HCT116 (cell line): Measurements from ENCODE around the gene ZNF451.

ENCODE experiments used
- SP1 ChIP-seq: IDR thresholded peaks from 2 replicates; pipeline ENCODE4 v1.6.1; 2012; ENCODE audit warnings: low read depth
- TCF7L2 ChIP-seq: IDR thresholded peaks from 2 replicates; pipeline ENCODE4 v1.7.0; 2011; ENCODE audit warnings: borderline replicate concordance, inconsistent platforms; ENCODE audit not compliant: insufficient read depth, insufficient read length; ENCODE audit errors: extremely low read depth
- TF ChIP-seq, protein P1 (sequence below), 3 experiments: fragments of 200-600 bp in 1 of 3; sonication (generic) in 1 of 3; IDR thresholded peaks in 2 of 3; conservative IDR thresholded peaks in 1 of 3; 2 replicates each; pipeline ENCODE4 v1.5.1; 2012 to 2017; ENCODE audit warnings: low read depth in 2 of 3, low read length in 2 of 3, antibody characterized with exemption in 1 of 3, borderline replicate concordance in 1 of 3, control low read depth in 1 of 3, mild to moderate bottlenecking in 1 of 3, mixed read lengths in 1 of 3, mixed run types in 1 of 3, moderate library complexity in 1 of 3; ENCODE audit not compliant: insufficient read depth in 1 of 3

DNA sequence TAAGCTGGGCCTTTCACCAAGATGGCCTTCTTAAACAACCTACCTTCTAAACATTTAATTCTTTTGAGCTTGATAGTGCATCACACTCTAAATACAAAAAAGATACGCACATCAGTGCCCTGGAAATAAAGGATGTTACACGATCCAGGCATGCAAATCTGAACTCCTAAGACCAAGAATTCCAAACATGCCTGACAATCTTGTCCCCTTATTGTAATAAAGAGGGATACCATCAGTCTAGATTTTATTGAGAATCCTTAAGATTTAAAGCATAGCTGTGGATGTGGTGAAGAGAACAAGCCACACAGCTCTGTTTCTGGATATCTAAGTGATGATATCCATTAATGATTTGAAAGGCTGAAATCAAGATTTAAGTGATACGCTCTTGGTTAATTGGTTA is 13.0 kb downstream of the ZNF451 start:
- TF ChIP-seq TCF7L2 (no peak), SP1 (no peak)
- TF ChIP-seq, protein P1, sequence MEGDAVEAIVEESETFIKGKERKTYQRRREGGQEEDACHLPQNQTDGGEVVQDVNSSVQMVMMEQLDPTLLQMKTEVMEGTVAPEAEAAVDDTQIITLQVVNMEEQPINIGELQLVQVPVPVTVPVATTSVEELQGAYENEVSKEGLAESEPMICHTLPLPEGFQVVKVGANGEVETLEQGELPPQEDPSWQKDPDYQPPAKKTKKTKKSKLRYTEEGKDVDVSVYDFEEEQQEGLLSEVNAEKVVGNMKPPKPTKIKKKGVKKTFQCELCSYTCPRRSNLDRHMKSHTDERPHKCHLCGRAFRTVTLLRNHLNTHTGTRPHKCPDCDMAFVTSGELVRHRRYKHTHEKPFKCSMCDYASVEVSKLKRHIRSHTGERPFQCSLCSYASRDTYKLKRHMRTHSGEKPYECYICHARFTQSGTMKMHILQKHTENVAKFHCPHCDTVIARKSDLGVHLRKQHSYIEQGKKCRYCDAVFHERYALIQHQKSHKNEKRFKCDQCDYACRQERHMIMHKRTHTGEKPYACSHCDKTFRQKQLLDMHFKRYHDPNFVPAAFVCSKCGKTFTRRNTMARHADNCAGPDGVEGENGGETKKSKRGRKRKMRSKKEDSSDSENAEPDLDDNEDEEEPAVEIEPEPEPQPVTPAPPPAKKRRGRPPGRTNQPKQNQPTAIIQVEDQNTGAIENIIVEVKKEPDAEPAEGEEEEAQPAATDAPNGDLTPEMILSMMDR (IDR thresholded peaks at IDR 0.05 in 2 of 3, conservative IDR thresholded peaks at IDR 0.05 in 1 of 3; ENCODE audit: borderline replicate concordance in 1 of 3, insufficient read depth in 1 of 3, low read depth in 2 of 3, low read length in 2 of 3): no peak
